H1 (cell line): ENCODE results near the gene PAPSS2. TPM values are rescaled to one million over a fixed set of nuclear protein-coding genes. Genes with fewer than 3 reads are reported as not detected.

ENCODE experiments used
- CTCF ChIA-PET: fragments of 300-600 bp; sonication (Branson Sonifier 250); formaldehyde crosslinking; loops from one replicate; lab custom pipeline; 2021; ENCODE audit not compliant: partially characterized antibody; lab: Charles Lee
- POLR2A ChIA-PET: fragments of 300-600 bp; sonication (Branson Sonifier 250); formaldehyde crosslinking; loops from one replicate; lab custom pipeline; 2021; ENCODE audit warnings: inconsistent platforms; ENCODE audit not compliant: partially characterized antibody; lab: Charles Lee
- DNase-seq, 2 experiments: peaks; one replicate each; pipeline versions ENCODE4 v3.0.0 to v3.0.0-alpha.2; 2010 to 2022; ENCODE audit warnings: low spot score in 2 of 2, low read depth in 1 of 2, mixed read lengths in 1 of 2
- FAIRE-seq: peaks from 2 replicates; lab custom pipeline; 2011; peaks lifted over from hg19 to GRCh38; lab: Jason Lieb, UNC
- H2AFZ ChIP-seq: 2 replicates; pipeline ENCODE4 v1.8.1; 2012; ENCODE audit warnings: low read length, inconsistent platforms
- H2AK5ac ChIP-seq: 2 replicates; pipeline ENCODE4 v1.6.1; 2013; ENCODE audit warnings: low read depth, low read length
- H2BK120ac ChIP-seq: replicated peaks from 2 replicates; pipeline ENCODE3; 2013; ENCODE audit warnings: low read depth, low read length, inconsistent platforms
- H2BK12ac ChIP-seq: 2 replicates; pipeline ENCODE4 v1.6.1; 2013; ENCODE audit warnings: low read depth, low read length
- H2BK15ac ChIP-seq: 2 replicates; pipeline ENCODE4 v1.6.1; 2013; ENCODE audit warnings: low read length
- H2BK20ac ChIP-seq: 2 replicates; pipeline ENCODE4 v1.6.1; 2013; ENCODE audit warnings: low read length
- H2BK5ac ChIP-seq: 2 replicates; pipeline ENCODE4 v1.6.1; 2013; ENCODE audit warnings: low read depth, low read length
- H3K14ac ChIP-seq: 2 replicates; pipeline ENCODE4 v1.6.1; 2013; ENCODE audit warnings: inconsistent platforms; ENCODE audit not compliant: insufficient read length
- H3K18ac ChIP-seq: 2 replicates; pipeline ENCODE4 v1.6.1; 2013; ENCODE audit warnings: low read length; ENCODE audit errors: extremely low read depth
- H3K23ac ChIP-seq: 2 replicates; pipeline ENCODE4 v1.6.1; 2013; ENCODE audit warnings: inconsistent platforms; ENCODE audit not compliant: insufficient read length
- H3K23me2 ChIP-seq: 2 replicates; pipeline ENCODE4 v1.6.1; 2013; ENCODE audit warnings: low read depth, low read length
- H3K27ac ChIP-seq: 2 replicates; pipeline ENCODE4 v1.6.1; 2011; ENCODE audit warnings: low read depth, low read length, inconsistent platforms
- H3K27me3 ChIP-seq, 4 experiments: replicated peaks in 1 of 4; 1 replicate in 1 of 4; 2 replicates in 3 of 4; pipeline versions ENCODE4 v1.6.1 to v1.8.1; 2011 to 2013; ENCODE audit warnings: low read length in 3 of 4, mild to moderate bottlenecking in 3 of 4, inconsistent platforms in 2 of 4, mixed read lengths in 2 of 4, moderate library complexity in 1 of 4; ENCODE audit not compliant: control insufficient read depth in 3 of 4, insufficient read depth in 3 of 4; ENCODE audit errors: extremely low read depth in 1 of 4
- H3K36me3 ChIP-seq, 4 experiments: 2 replicates each; pipeline versions ENCODE4 v1.6.1 to v1.8.1; 2011 to 2013; ENCODE audit warnings: mild to moderate bottlenecking in 4 of 4, low read length in 3 of 4, moderate library complexity in 2 of 4, control low read depth in 1 of 4, inconsistent platforms in 1 of 4; ENCODE audit not compliant: insufficient read depth in 4 of 4, control insufficient read depth in 2 of 4
- H3K4ac ChIP-seq: replicated peaks from 2 replicates; pipeline ENCODE3; 2013; ENCODE audit warnings: low read length, low read depth, mixed read lengths, inconsistent platforms; ENCODE audit not compliant: insufficient read length
- H3K4me1 ChIP-seq, 4 experiments: replicated peaks in 1 of 4; 1 replicate in 1 of 4; 2 replicates in 3 of 4; pipeline versions ENCODE4 v1.6.1 to v1.8.1; 2011 to 2013; ENCODE audit warnings: low read length in 3 of 4, inconsistent platforms in 2 of 4, mixed read lengths in 1 of 4; ENCODE audit not compliant: insufficient read depth in 4 of 4, control insufficient read depth in 3 of 4
- H3K4me2 ChIP-seq, 2 experiments: 2 replicates each; pipeline versions ENCODE4 v1.6.1 to v1.8.1; 2011 to 2013; ENCODE audit warnings: low read depth in 2 of 2, low read length in 2 of 2, control low read depth in 1 of 2, inconsistent platforms in 1 of 2, mild to moderate bottlenecking in 1 of 2; ENCODE audit not compliant: insufficient read depth in 1 of 2
- H3K4me3 ChIP-seq, 4 experiments: fragments of 200-600, 300-600 bp in 1 of 4; sonication (generic), shearing (Covaris generic), sonication (Bioruptor Twin) in 1 of 4; 2 replicates each; pipeline versions ENCODE4 v1.5.1 to v1.8.1; 2011 to 2016; ENCODE audit warnings: low read length in 4 of 4, low read depth in 3 of 4, control low read depth in 2 of 4, inconsistent platforms in 2 of 4, mild to moderate bottlenecking in 2 of 4, mixed read lengths in 1 of 4, moderate library complexity in 1 of 4; ENCODE audit not compliant: insufficient read depth in 2 of 4; ENCODE audit errors: extremely low read depth in 1 of 4
- H3K56ac ChIP-seq: replicated peaks from 2 replicates; pipeline ENCODE3; 2013; ENCODE audit warnings: low read depth, mild to moderate bottlenecking, mixed read lengths, low read length, inconsistent platforms; ENCODE audit not compliant: insufficient read length
- H3K79me1 ChIP-seq: 2 replicates; pipeline ENCODE4 v1.6.1; 2013; ENCODE audit warnings: low read depth, low read length, control low read depth
- H3K79me2 ChIP-seq, 2 experiments: 2 replicates each; pipeline versions ENCODE4 v1.6.1 to v1.8.1; 2012 to 2013; ENCODE audit warnings: low read length in 2 of 2, mild to moderate bottlenecking in 2 of 2, inconsistent platforms in 1 of 2; ENCODE audit not compliant: insufficient read depth in 2 of 2, control insufficient read depth in 1 of 2
- H3K9ac ChIP-seq, 4 experiments: replicated peaks in 1 of 4; 1 replicate in 1 of 4; 2 replicates in 3 of 4; pipeline versions ENCODE4 v1.6.1 to v1.8.1; 2011 to 2013; ENCODE audit warnings: low read depth in 3 of 4, low read length in 3 of 4, control low read depth in 2 of 4, mild to moderate bottlenecking in 2 of 4, moderate library complexity in 2 of 4, inconsistent platforms in 1 of 4; ENCODE audit errors: extremely low read depth in 1 of 4
- H3K9me3 ChIP-seq, 2 experiments: 2 replicates each; pipeline versions ENCODE4 v1.6.1 to v1.8.1; 2012 to 2013; ENCODE audit warnings: mild to moderate bottlenecking in 2 of 2, moderate library complexity in 2 of 2, control low read depth in 1 of 2, inconsistent platforms in 1 of 2, low read depth in 1 of 2, low read length in 1 of 2, mixed read lengths in 1 of 2; ENCODE audit not compliant: insufficient read depth in 2 of 2
- H4K20me1 ChIP-seq, 2 experiments: replicated peaks in 1 of 2; 2 replicates each; pipeline versions ENCODE3 to v1.8.1; 2011 to 2013; ENCODE audit warnings: inconsistent platforms in 2 of 2, low read length in 2 of 2, mild to moderate bottlenecking in 1 of 2; ENCODE audit not compliant: insufficient read depth in 2 of 2, control insufficient read depth in 1 of 2
- H4K5ac ChIP-seq: 2 replicates; pipeline ENCODE4 v1.6.1; 2013; ENCODE audit warnings: low read length, low read depth, mixed read lengths, inconsistent platforms; ENCODE audit not compliant: insufficient read length
- H4K8ac ChIP-seq: 2 replicates; pipeline ENCODE4 v1.8.0; 2013; ENCODE audit warnings: mild to moderate bottlenecking, moderate library complexity, low read length, inconsistent platforms; ENCODE audit not compliant: insufficient read depth; ENCODE audit errors: extremely low read depth
- H4K91ac ChIP-seq: replicated peaks from 2 replicates; pipeline ENCODE3; 2013; ENCODE audit warnings: low read length, mixed read lengths, inconsistent platforms; ENCODE audit not compliant: insufficient read length
- ATF3 ChIP-seq: IDR thresholded peaks from 2 replicates; pipeline ENCODE4 v1.6.1; 2011; ENCODE audit warnings: low read depth, mild to moderate bottlenecking, low read length; ENCODE audit not compliant: insufficient read depth
- CHD1 ChIP-seq: IDR thresholded peaks from 2 replicates; pipeline ENCODE4 v1.6.1; 2012; ENCODE audit warnings: low read depth, low read length, improper control_type of control experiment
- KDM1A ChIP-seq: fragments of 200-600, 300-600 bp; sonication (generic); IDR thresholded peaks from 2 replicates; pipeline ENCODE4 v1.7.1; 2016; ENCODE audit warnings: mild to moderate bottlenecking, low read length, borderline replicate concordance
- KDM5A ChIP-seq: fragments of 200-600 bp; IDR thresholded peaks from 2 replicates; pipeline ENCODE4 v1.7.1; 2012; ENCODE audit warnings: mild to moderate bottlenecking, low read length, inconsistent platforms, mixed read lengths
- MAFK ChIP-seq: IDR thresholded peaks from 2 replicates; pipeline ENCODE4 v1.6.1; 2012; ENCODE audit warnings: low read depth, mild to moderate bottlenecking, improper control_type of control experiment, low read length
- RBBP5 ChIP-seq: IDR thresholded peaks from 2 replicates; pipeline ENCODE4 v1.7.1; 2012; ENCODE audit warnings: low read depth, mild to moderate bottlenecking, inconsistent platforms, low read length, moderate library complexity, borderline replicate concordance
- RNF2 ChIP-seq: fragments of 200-900, 300-1000 bp; sonication (generic); IDR thresholded peaks from 2 replicates; pipeline ENCODE4 v1.7.1; 2016; ENCODE audit warnings: borderline replicate concordance, low read depth, mild to moderate bottlenecking, antibody characterized with exemption, low read length; ENCODE audit not compliant: poor library complexity, severe bottlenecking; ENCODE audit errors: missing control alignments
- SP2 ChIP-seq: IDR thresholded peaks from 2 replicates; pipeline ENCODE4 v1.6.1; 2012; ENCODE audit warnings: mild to moderate bottlenecking, low read length, inconsistent platforms
- TAF7 ChIP-seq: optimal IDR thresholded peaks from 2 replicates; pipeline ENCODE3; 2011; ENCODE audit warnings: low read depth, mild to moderate bottlenecking, inconsistent platforms, low read length, moderate library complexity, borderline replicate concordance
- TBP ChIP-seq: IDR thresholded peaks from 2 replicates; pipeline ENCODE4 v1.6.1; 2011; ENCODE audit warnings: low read depth, low read length, improper control_type of control experiment
- YY1 ChIP-seq: IDR thresholded peaks from 2 replicates; pipeline ENCODE4 v1.6.1; 2011; ENCODE audit warnings: low read depth, mild to moderate bottlenecking, low read length
- WGBS, 2 experiments: shearing (Covaris generic) in 1 of 2; methylation state at CpG; one replicate each; pipeline versions ENCODE4 v1.1.6 to v1.1.7; 2013 to 2015; ENCODE audit warnings: low lambda C conversion rate in 2 of 2, mixed read lengths in 2 of 2, inconsistent platforms in 1 of 2, low coverage in 1 of 2, missing lambda C conversion rate in 1 of 2; ENCODE audit not compliant: insufficient replicate concordance in 2 of 2, insufficient coverage in 1 of 2, insufficient read length in 1 of 2; ENCODE audit errors: extremely low coverage in 1 of 2, missing lambda C conversion rate in 1 of 2; 5-methylcytosine and 5-hydroxymethylcytosine counted together
- polyA plus RNA-seq, 7 experiments: library from polyadenylated mRNA; depleted of rRNA in 3 of 7; stranded (reverse) in 5 of 7; unstranded in 2 of 7; fragments of >200 nt in 5 of 7; fragments of 200-250 nt in 2 of 7; gene quantifications; 1 replicate in 5 of 7; 2 replicates in 1 of 7; 4 replicates in 1 of 7; pipeline versions ENCODE4 v1.2.1 to v1.2.3, GENCODE V29; 2011 to 2013; ENCODE audit warnings: missing spikeins in 2 of 7, mixed read lengths in 2 of 7
- total RNA-seq: library from RNA; stranded (reverse); fragmentation: NEBNext Ultra II Directional; extraction: Animal tissue kit (Norgen Biotek cat#: 25700); gene quantifications from 2 replicates; pipeline ENCODE4 v1.2.1, GENCODE V29; 2021

The PAPSS2 gene
- total and polyA plus RNA-seq, 2 of the 8 experiments (the other 6 are each of a cell fraction or from before 2014, with no cell fraction given), result 7.6 to 20.2 TPM

GRCh38 chr10:87753995-87754866, 94.6 kb downstream of the PAPSS2 start:
- Histone ChIP-seq H3K79me1 (no peaks in the 10 kb centered on the region), H2AK5ac (no peak overlapping the region), H2BK120ac (no peak overlapping the region), H2AFZ (no peak overlapping the region), H4K8ac (no peak overlapping the region), H4K91ac (no peak overlapping the region), H2BK12ac (no peak overlapping the region), H3K9ac (no peak overlapping the region), H2BK15ac (no peak overlapping the region), H3K23ac (no peak overlapping the region), H3K79me2 (no peaks in the 10 kb centered on the region), H3K27me3 (no peaks in the 10 kb centered on the region), H3K4me1 (peaks cover 0 to 7% (median 3%) of the 10 kb centered on the region in 4 experiments; a peak in 5 of 7 replicates), H2BK5ac (no peak overlapping the region), H3K56ac (no peak overlapping the region), H4K20me1 (no peaks in the 10 kb centered on the region), H4K5ac (no peak overlapping the region), H3K9me3 (no peaks in the 10 kb centered on the region), H3K18ac (no peak overlapping the region), H3K4me3 (no peak overlapping the region), H3K4me2 (no peak overlapping the region), H3K23me2 (no peaks in the 10 kb centered on the region), H2BK20ac (no peak overlapping the region), H3K36me3 (peaks cover 0 to 13% (median 4%) of the 10 kb centered on the region in 4 experiments; a peak in 5 of 8 replicates), H3K4ac (no peak overlapping the region), H3K27ac (no peak overlapping the region), H3K14ac (no peak overlapping the region)
- WGBS, 2 experiments, result 91% methylated on average over 8 of the region's 8 CpGs; no CpG with 5 or more reads in 1 of the 2 experiments
- ChIA-PET CTCF (no interaction called here), POLR2A (no interaction called here)
- DNase-seq (no peak), FAIRE-seq (no peak)
- TF ChIP-seq ATF3 (no peak), KDM5A (no peak), TAF7 (no peak), RBBP5 (no peak), SP2 (no peak), TBP (no peak), KDM1A (no peak), MAFK (no peak), CHD1 (no peak), YY1 (no peak), RNF2 (no peak)
